Right atrium auricular region (tissue), 2 donors: ENCODE results near the gene THBS4. TPM values are rescaled to one million over a fixed set of nuclear protein-coding genes. Genes with fewer than 3 reads are reported as not detected.

ENCODE experiments used
- DNase-seq: peaks from one replicate; pipeline ENCODE4 v3.0.0-alpha.2; 2019; ENCODE audit warnings: low spot score
- H3K27ac ChIP-seq, 2 donors: fragments of 200-600 bp; sonication (generic); 1 replicate in 1 of 2; 2 replicates in 1 of 2; pipeline ENCODE4 v1.5.1; 2016 to 2019
- H3K27me3 ChIP-seq, 2 donors: fragments of 200-600 bp; sonication (generic); one replicate each; pipeline versions ENCODE4 v1.5.1 to v1.6.0; 2017 to 2019
- H3K36me3 ChIP-seq: fragments of 200-600 bp; sonication (generic); one replicate; pipeline ENCODE4 v1.5.1; 2016
- H3K4me1 ChIP-seq, 2 donors: fragments of 200-600 bp; sonication (generic); one replicate each; pipeline versions ENCODE4 v1.5.1 to v1.6.0; 2017 to 2019
- H3K4me3 ChIP-seq, 2 donors: fragments of 200-600 bp; sonication (generic); 1 replicate in 1 of 2; 2 replicates in 1 of 2; pipeline ENCODE4 v1.5.1; 2017 to 2019; ENCODE audit warnings: mild to moderate bottlenecking in 1 of 2, moderate library complexity in 1 of 2
- H3K9me3 ChIP-seq, 2 donors: fragments of 200-600 bp; sonication (generic); one replicate each; pipeline ENCODE4 v1.5.1; 2019
- total RNA-seq, 2 donors: library from RNA; depleted of rRNA; stranded (reverse); fragments of >200 nt; gene quantifications; one replicate each; pipeline ENCODE4 v1.1.0, GENCODE V29; 2016
- TF ChIP-seq, protein P1 (sequence below), 2 donors: fragments of 200-600 bp; sonication (generic); IDR thresholded peaks; one replicate each; pipeline ENCODE4 v1.5.1; 2019; ENCODE audit warnings: antibody characterized with exemption in 2 of 2

Gene THBS4
- total RNA-seq, 2 donors from 2014 or later = 8.5 to 91.5 TPM

- Histone ChIP-seq H3K9me3 (no peaks in the 10 kb centered on the region), H3K4me3 (no peak overlapping the region), H3K27ac (no peak overlapping the region), H3K4me1 (no peaks in the 10 kb centered on the region), H3K27me3 (peaks cover 0 to 9% of the 10 kb centered on the region in 2 donors), H3K36me3 (no peaks in the 10 kb centered on the region)
- TF ChIP-seq, protein P1, sequence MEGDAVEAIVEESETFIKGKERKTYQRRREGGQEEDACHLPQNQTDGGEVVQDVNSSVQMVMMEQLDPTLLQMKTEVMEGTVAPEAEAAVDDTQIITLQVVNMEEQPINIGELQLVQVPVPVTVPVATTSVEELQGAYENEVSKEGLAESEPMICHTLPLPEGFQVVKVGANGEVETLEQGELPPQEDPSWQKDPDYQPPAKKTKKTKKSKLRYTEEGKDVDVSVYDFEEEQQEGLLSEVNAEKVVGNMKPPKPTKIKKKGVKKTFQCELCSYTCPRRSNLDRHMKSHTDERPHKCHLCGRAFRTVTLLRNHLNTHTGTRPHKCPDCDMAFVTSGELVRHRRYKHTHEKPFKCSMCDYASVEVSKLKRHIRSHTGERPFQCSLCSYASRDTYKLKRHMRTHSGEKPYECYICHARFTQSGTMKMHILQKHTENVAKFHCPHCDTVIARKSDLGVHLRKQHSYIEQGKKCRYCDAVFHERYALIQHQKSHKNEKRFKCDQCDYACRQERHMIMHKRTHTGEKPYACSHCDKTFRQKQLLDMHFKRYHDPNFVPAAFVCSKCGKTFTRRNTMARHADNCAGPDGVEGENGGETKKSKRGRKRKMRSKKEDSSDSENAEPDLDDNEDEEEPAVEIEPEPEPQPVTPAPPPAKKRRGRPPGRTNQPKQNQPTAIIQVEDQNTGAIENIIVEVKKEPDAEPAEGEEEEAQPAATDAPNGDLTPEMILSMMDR (IDR thresholded peaks at IDR 0.05) = no peak
- DNase-seq = no peak
Observed at GRCh38 chr5:80037366-80037765, 2.2 kb downstream of the THBS4 start.

DNA sequence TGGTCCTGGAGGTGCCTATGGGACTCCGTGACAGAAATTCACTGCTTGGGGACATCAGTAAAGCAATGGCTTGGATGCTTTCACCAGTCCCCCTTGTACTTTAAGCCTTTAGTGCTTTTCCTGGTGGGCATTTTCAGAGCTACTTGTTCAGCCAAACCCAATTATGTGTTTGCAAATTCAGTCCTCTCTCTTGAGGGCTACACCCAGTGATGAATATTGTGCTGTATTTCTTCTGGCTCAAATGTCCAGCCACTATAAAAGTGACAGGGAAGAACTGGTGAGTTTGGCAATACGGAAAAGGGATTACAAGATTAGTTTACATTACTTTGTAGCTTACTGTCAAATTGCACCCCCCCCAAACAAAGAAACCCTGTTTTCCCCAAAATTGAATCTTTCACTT is 4.5 kb downstream of the THBS4 start:
- no peaks in the 10 kb centered on the region for H3K4me1 ChIP-seq
- H3K27me3 ChIP-seq = peaks cover 0 to 4% of the 10 kb centered on the region in 2 donors
- TF ChIP-seq, protein P1 (IDR thresholded peaks at IDR 0.05) = no peak
- H3K4me3 ChIP-seq = no peak overlapping the region
- no peaks in the 10 kb centered on the region for H3K9me3 ChIP-seq
- H3K36me3 ChIP-seq = no peaks in the 10 kb centered on the region
- no peak overlapping the region for H3K27ac ChIP-seq
- DNase-seq = no peak

- H3K9me3 ChIP-seq = no peaks in the 10 kb centered on the region
- DNase-seq = no peak
- H3K4me3 ChIP-seq = no peak overlapping the region
- H3K36me3 ChIP-seq = no peaks in the 10 kb centered on the region
- H3K4me1 ChIP-seq = no peaks in the 10 kb centered on the region
- no peaks in the 10 kb centered on the region for H3K27me3 ChIP-seq
- TF ChIP-seq, protein P1 (IDR thresholded peaks at IDR 0.05) = no peak
- no peak overlapping the region for H3K27ac ChIP-seq
Observed at GRCh38 chr5:80041527-80041926, 6.4 kb downstream of the THBS4 start.

DNA sequence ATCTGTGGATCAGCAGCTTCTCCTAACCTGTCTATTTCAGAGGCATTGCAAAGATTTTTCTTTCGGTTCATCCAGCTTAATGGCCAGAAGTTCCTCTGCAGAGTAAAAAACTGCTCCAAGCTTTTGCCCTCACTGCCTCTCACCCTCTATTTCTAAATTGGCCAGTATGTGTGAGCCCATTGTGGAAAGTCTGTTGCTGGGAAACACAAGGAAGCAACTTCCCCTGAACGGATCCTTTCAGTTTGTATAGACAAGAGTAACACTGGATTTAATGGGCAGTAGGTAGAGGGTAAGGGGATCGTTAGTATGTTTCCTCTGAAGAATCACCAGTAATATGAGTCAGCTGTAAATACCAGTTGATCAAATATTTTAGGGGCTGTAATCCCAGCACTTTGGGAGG is 7.2 kb downstream of the THBS4 start:
- Histone ChIP-seq H3K4me3 (no peak overlapping the region), H3K27ac (no peak overlapping the region), H3K36me3 (no peaks in the 10 kb centered on the region), H3K4me1 (no peaks in the 10 kb centered on the region), H3K9me3 (no peaks in the 10 kb centered on the region), H3K27me3 (no peaks in the 10 kb centered on the region)
- DNase-seq = no peak
- TF ChIP-seq, protein P1 (IDR thresholded peaks at IDR 0.05) = no peak

DNA sequence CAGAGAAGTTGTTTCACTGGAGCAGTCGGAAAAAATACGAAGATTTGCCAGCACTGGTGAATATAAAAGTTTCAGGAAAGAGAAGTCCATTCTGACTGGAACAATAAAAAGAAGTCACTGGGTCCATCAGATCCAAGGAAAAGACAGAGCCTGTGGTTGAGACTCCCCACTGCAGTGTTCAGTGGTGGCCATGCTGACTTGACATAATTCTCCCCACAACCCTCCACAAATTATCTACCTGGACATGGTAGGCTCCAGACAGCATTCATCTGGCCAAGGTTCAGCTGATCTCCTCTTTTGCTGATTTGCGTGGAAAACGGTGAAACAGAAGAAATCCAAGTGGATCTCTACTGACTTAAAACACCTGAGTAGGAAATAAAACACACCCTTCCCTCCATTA is 8.0 kb downstream of the THBS4 start:
- TF ChIP-seq, protein P1 (IDR thresholded peaks at IDR 0.05) = no peak
- H3K9me3 ChIP-seq = no peaks in the 10 kb centered on the region

DNA sequence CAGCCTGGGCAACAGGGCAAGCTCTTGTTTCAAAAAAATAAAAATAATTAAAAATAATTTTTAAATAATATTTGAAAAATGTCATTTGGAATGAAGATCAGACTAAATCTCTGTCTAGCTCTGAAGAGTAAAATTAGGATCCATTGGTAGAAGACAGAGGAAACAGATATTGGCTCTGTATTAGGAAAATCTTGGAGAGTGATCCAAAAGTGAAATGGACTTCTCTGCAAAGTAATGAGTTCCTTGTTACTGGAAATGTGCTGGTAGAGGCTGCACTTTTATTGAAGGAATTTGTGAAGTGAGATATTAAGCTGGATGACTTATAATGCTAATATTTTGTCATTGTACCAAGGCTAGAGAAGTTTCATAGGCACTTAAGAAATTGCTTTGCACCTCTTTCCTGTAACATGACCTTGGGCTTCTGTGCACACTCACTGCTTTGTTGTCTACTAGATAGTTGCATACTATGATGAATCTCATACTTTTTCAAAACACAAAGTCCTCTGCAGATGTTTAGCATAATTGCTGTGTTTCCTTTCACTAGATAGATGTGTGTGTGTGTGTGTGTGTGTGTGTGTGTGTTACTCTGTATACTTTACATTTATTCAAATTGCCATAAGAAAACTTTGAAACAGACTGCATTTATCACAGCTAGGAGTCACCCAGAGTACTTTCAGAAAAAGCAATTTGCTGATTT is 13.1 kb downstream of the THBS4 start:
- TF ChIP-seq, protein P1 (IDR thresholded peaks at IDR 0.05) = no peak
- Histone ChIP-seq H3K4me3 (no peak overlapping the region), H3K27me3 (no peaks in the 10 kb centered on the region), H3K4me1 (no peaks in the 10 kb centered on the region), H3K36me3 (no peaks in the 10 kb centered on the region), H3K9me3 (no peaks in the 10 kb centered on the region), H3K27ac (no peak overlapping the region)
- DNase-seq = no peak

More for the DNA sequence above, 8.0 kb downstream of the THBS4 start:
- Histone ChIP-seq H3K27me3 (no peaks in the 10 kb centered on the region), H3K4me1 (no peaks in the 10 kb centered on the region), H3K36me3 (no peaks in the 10 kb centered on the region), H3K4me3 (no peak overlapping the region), H3K27ac (no peak overlapping the region)
- DNase-seq = no peak
